Mesothelial cell of epicardium (in vitro differentiated cells): ENCODE data around the gene MXRA8. TPM values are rescaled to one million over a fixed set of nuclear protein-coding genes. Genes with fewer than 3 reads are reported as not detected.
"Not testable (repeated sequence)": the region's sequence is repeated elsewhere in the genome, so short reads cannot be mapped to it uniquely, and the experiment has no call there.

Experiments
- DNase-seq, 2 experiments: peaks; one replicate each; pipeline ENCODE4 v3.0.0; 2021; ENCODE audit warnings: low spot score in 2 of 2; ENCODE audit not compliant: unreplicated experiment in 2 of 2
- H3K27ac Mint-ChIP-seq: 2 replicates; pipeline ENCODE4 v1.8.0; 2021; ENCODE audit warnings: mixed read lengths
- H3K27me3 Mint-ChIP-seq: 2 replicates; pipeline ENCODE4 v1.8.0; 2021; ENCODE audit warnings: low read depth, mixed read lengths
- H3K36me3 Mint-ChIP-seq: 2 replicates; pipeline ENCODE4 v1.8.0; 2021; ENCODE audit warnings: mixed read lengths
- H3K4me1 Mint-ChIP-seq: 2 replicates; pipeline ENCODE4 v1.8.0; 2021; ENCODE audit warnings: mixed read lengths
- H3K4me3 Mint-ChIP-seq: 2 replicates; pipeline ENCODE4 v1.8.0; 2021; ENCODE audit warnings: mild to moderate bottlenecking, moderate library complexity, mixed read lengths
- H3K9me3 Mint-ChIP-seq: 2 replicates; pipeline ENCODE4 v1.8.0; 2021; ENCODE audit warnings: mixed read lengths
- total RNA-seq: library from RNA; stranded (reverse); gene quantifications from 3 replicates; pipeline ENCODE4 v1.2.1, GENCODE V29; 2021
- TF ChIP-seq, protein P1 (sequence below): fragments of 200-600 bp; sonication (generic); IDR thresholded peaks from one replicate; pipeline ENCODE4 v1.5.0; 2021; ENCODE audit warnings: antibody characterized with exemption; ENCODE audit not compliant: unreplicated experiment

The MXRA8 gene
- total RNA-seq, 1 donor from 2014 or later, result 157 TPM

DNA sequence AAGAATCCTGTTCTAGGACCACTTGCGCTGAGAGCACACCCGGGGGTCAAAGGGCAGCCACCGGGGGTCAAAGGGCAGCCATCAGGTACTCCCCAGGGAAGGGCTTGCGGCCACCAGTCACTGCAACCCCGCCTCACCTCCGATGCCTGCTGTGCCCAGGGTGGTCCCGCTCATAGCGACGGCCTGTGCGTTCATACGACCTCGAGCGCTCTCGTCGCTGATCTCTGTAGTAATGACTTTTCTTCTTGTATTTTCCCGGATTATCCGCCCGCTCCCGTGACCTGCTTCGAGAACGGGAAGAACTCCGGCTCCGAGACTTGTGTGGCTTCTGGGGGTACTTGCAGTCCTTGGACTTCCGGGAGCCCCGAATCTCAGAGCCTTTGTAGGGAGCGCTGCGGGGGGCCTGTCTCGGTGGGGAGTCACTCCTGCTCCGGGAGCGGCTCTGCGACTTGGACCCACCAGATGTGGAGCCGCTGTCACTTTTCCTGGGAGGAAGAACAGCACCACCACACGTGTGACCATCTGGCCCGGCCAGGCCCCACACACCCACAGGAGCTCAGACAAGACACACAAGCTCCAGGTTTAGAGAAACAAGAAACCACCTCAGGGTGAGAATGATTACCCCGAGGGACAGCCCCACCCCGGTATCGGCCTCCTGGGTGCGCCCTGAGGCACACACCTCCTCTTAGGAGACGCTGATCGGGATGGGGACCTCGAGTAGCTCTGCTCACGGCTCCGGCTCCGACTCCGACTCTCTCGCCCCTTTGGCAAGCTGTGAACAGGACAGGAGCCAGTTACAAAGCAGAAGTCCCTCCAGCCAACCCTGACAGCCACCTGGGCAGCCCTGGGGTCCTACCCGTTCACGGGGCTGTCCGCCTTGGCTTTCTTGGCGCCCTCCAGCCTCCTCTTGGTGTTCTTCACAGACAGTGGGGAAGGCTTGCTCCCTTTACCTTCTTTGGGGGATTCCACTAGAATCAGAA lies 29.0 kb upstream of the MXRA8 start:
- TF ChIP-seq, protein P1, sequence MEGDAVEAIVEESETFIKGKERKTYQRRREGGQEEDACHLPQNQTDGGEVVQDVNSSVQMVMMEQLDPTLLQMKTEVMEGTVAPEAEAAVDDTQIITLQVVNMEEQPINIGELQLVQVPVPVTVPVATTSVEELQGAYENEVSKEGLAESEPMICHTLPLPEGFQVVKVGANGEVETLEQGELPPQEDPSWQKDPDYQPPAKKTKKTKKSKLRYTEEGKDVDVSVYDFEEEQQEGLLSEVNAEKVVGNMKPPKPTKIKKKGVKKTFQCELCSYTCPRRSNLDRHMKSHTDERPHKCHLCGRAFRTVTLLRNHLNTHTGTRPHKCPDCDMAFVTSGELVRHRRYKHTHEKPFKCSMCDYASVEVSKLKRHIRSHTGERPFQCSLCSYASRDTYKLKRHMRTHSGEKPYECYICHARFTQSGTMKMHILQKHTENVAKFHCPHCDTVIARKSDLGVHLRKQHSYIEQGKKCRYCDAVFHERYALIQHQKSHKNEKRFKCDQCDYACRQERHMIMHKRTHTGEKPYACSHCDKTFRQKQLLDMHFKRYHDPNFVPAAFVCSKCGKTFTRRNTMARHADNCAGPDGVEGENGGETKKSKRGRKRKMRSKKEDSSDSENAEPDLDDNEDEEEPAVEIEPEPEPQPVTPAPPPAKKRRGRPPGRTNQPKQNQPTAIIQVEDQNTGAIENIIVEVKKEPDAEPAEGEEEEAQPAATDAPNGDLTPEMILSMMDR, result no peak
- H3K27ac Mint-ChIP-seq, result no peak overlapping the region
- no peak for DNase-seq
- H3K4me1 Mint-ChIP-seq, result no peaks in the 10 kb centered on the region
- H3K36me3 Mint-ChIP-seq, result peaks cover 52% of the 10 kb centered on the region
- no peaks in the 10 kb centered on the region for H3K27me3 Mint-ChIP-seq
- H3K9me3 Mint-ChIP-seq, result no peaks in the 10 kb centered on the region
- no peak overlapping the region for H3K4me3 Mint-ChIP-seq

DNA sequence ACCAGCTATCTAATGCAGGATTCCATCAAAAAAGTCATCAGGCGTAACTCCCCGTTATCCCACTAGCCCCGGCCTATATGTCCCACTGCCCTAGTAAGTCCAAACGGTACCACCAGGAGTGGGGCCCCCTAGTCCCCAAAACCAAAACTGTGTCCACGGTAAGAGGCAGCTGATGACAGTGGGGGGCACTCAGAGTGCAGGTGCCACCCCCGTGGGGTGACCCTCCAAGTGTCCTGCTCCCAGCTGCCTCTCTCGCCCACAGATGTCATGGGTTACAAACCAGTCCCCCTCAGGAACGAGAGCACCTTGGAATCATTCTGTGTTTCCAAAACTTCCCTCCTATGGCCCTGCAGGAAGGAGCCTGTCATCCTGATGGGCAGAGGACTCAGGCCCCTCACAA lies 27.6 kb upstream of the MXRA8 start:
- Mint-ChIP-seq H3K36me3 (peaks cover 40% of the 10 kb centered on the region), H3K27me3 (no peaks in the 10 kb centered on the region)

DNA sequence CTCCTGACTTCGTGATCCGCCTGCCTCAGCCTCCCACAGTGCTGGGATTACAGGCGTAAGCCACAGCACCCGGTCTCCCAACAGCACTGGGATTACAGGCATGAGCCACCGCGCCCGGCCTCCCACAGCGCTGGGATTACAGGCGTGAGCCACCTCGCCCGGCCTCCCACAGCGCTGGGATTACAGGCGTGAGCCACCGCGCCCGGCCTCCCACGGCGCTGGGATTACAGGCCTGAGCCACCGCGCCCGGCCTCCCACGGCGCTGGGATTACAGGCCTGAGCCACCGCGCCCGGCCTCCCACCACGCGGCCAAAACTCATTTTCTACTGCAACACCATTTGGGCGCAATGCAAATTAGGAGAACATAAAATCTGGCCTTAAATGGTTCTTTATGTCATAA lies 27.0 kb upstream of the MXRA8 start:
- peaks cover 34% of the 10 kb centered on the region for H3K36me3 Mint-ChIP-seq
- not testable (repeated sequence) for H3K4me1 Mint-ChIP-seq, H3K27ac Mint-ChIP-seq, H3K9me3 Mint-ChIP-seq, H3K4me3 Mint-ChIP-seq, H3K27me3 Mint-ChIP-seq, DNase-seq

More for the DNA sequence above, 27.6 kb upstream of the MXRA8 start:
- Mint-ChIP-seq H3K27ac (no peak overlapping the region), H3K4me3 (no peak overlapping the region), H3K9me3 (no peaks in the 10 kb centered on the region), H3K4me1 (no peaks in the 10 kb centered on the region)
- TF ChIP-seq, protein P1, result no peak
- DNase-seq, result no peak

DNA sequence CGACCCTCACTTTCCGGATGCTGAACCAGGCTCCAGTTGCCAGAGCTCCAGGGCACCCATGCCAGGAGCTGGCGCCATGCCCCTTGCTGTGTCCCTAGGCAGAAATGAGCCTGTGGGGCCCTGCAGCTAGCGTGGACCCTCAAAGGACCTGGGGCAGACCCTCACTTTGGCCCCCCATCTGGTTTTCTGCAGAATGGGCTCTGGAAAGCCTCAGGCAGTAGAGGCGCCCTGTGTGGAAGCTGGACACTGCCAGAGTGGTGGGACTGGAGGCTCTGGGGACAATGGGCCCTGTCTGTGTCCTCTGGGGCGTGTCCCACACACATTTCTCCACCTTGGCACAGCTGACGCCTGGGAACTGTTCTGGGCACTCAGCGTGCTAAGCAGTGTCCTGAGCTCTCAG lies 22.9 kb upstream of the MXRA8 start:
- TF ChIP-seq, protein P1, result no peak
- no peak for DNase-seq
- Mint-ChIP-seq H3K4me3 (no peak overlapping the region), H3K4me1 (no peaks in the 10 kb centered on the region), H3K27ac (no peak overlapping the region), H3K9me3 (no peaks in the 10 kb centered on the region), H3K36me3 (peaks cover 11% of the 10 kb centered on the region), H3K27me3 (no peaks in the 10 kb centered on the region)

DNA sequence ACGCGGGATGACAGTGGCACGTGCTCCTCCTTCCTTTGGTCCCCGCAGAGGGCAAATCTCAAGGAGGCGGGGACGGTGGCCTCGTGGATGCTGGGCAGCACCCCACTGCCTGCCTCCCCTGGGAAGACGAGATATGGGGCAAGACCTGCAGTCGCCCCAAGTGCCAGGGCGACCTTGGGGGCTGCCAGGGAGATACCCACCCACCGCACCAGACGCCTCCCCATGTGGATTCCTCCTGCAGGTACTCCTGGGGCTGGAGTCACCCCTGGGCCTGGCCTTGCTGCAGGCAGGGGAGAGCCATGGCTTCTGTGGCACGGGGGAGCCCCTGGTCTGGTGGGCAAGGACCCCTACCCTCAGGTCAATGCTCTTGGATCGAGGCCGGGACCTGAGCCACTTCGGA lies 22.5 kb upstream of the MXRA8 start:
- TF ChIP-seq, protein P1, result no peak
- Mint-ChIP-seq H3K9me3 (no peaks in the 10 kb centered on the region), H3K27me3 (no peaks in the 10 kb centered on the region), H3K4me3 (no peak overlapping the region), H3K4me1 (no peaks in the 10 kb centered on the region), H3K36me3 (peaks cover 6% of the 10 kb centered on the region), H3K27ac (no peak overlapping the region)
- DNase-seq, result no peak

DNA sequence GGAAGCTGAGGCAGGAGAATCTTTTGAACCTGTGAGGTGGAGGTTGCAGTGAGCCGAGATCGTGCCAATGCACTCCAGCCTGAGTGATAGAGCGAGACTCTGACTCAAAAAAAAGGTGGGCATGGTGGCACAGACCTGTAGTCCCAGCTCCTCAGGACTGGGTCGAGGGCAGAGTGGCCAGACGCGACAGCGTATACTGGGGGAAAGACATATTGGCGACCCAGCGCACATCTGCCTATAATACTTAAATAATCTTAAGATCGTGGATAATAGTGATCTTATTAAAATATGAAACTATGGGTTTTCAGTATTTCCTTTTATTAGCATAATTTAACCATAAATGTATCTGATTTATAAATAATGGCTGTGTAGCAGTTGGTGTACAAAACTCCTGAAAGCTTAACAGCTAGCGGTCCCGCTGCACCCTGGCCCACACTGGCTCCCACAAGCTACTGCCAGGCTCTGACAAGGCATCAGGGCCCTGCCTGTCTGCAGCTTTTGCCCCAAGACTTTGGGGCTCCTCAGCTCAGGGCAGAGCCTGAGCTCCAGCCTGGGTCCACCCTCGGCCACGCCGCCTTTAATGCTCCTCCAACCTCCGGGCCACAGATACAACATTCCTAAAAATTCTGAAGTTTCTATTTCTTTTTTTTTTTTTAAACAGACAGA lies 19.3 kb upstream of the MXRA8 start:
- no peak for DNase-seq
- Mint-ChIP-seq H3K27me3 (no peaks in the 10 kb centered on the region), H3K27ac (no peak overlapping the region), H3K36me3 (no peaks in the 10 kb centered on the region), H3K4me1 (peaks cover 12% of the 10 kb centered on the region), H3K4me3 (no peak overlapping the region), H3K9me3 (no peaks in the 10 kb centered on the region)
- TF ChIP-seq, protein P1, result no peak
